RKO (cell line): ENCODE data around the gene ARHGAP8.

Experiments
- DNase-seq: peaks from one replicate; pipeline ENCODE4 v3.0.0-alpha.2; 2016; ENCODE audit warnings: low spot score

Gene ARHGAP8

GRCh38 chr22:44726439-44726838 is 25.9 kb upstream of the ARHGAP8 start:
- DNase-seq: no peak

GRCh38 chr22:44727148-44727547 is 25.2 kb upstream of the ARHGAP8 start:
- DNase-seq: no peak

- DNase-seq: no peak
These were observed 24.7 kb upstream of the ARHGAP8 start for GRCh38 chr22:44727709-44728108.

- DNase-seq: no peak
These were observed 23.5 kb upstream of the ARHGAP8 start for GRCh38 chr22:44728761-44729324.

GRCh38 chr22:44729391-44730021 is 22.9 kb upstream of the ARHGAP8 start:
- DNase-seq: no peak

- DNase-seq: no peak
These were observed 22.4 kb upstream of the ARHGAP8 start for GRCh38 chr22:44730022-44730393.

- no peak for DNase-seq
These were observed 21.7 kb upstream of the ARHGAP8 start for GRCh38 chr22:44730490-44731356.

GRCh38 chr22:44731357-44731970 is 20.9 kb upstream of the ARHGAP8 start:
- DNase-seq: no peak

- DNase-seq: no peak
These were observed 20.3 kb upstream of the ARHGAP8 start for GRCh38 chr22:44732017-44732561.

- DNase-seq: no peak
These were observed 19.7 kb upstream of the ARHGAP8 start for GRCh38 chr22:44732661-44733060.

- no peak for DNase-seq
These were observed 18.8 kb upstream of the ARHGAP8 start for GRCh38 chr22:44733426-44734106.

GRCh38 chr22:44734278-44734677 is 18.1 kb upstream of the ARHGAP8 start:
- no peak for DNase-seq

GRCh38 chr22:44734801-44735517 is 17.4 kb upstream of the ARHGAP8 start:
- no peak for DNase-seq

- peak; percentile 37 for DNase-seq
These were observed 16.6 kb upstream of the ARHGAP8 start for GRCh38 chr22:44735518-44736428.

GRCh38 chr22:44736581-44737405 is 15.6 kb upstream of the ARHGAP8 start:
- DNase-seq: no peak

- DNase-seq: no peak
These were observed 14.7 kb upstream of the ARHGAP8 start for GRCh38 chr22:44737406-44738346.

GRCh38 chr22:44738347-44738715 is 14.0 kb upstream of the ARHGAP8 start:
- DNase-seq: no peak

- DNase-seq: no peak
These were observed 13.4 kb upstream of the ARHGAP8 start for GRCh38 chr22:44739024-44739423.
